Stomach smooth muscle (tissue), 2 donors: ENCODE measurements around the gene ZNF624.
A peak's percentile ranks its signal among the peaks of the same experiment; 100 is the strongest.
"Not testable (repeated sequence)": the region's sequence is repeated elsewhere in the genome, so short reads cannot be mapped to it uniquely, and the experiment has no call there.

Source experiments
- H3K27ac ChIP-seq: one replicate; pipeline ENCODE4 v1.7.0; 2013; ENCODE audit warnings: mild to moderate bottlenecking, low read length, inconsistent platforms
- H3K27me3 ChIP-seq, 2 donors: one replicate each; pipeline ENCODE4 v1.7.0; 2013; ENCODE audit warnings: low read length in 2 of 2; ENCODE audit not compliant: insufficient read depth in 2 of 2, control insufficient read depth in 1 of 2
- H3K36me3 ChIP-seq, 2 donors: one replicate each; pipeline ENCODE4 v1.7.0; 2013; ENCODE audit warnings: low read length in 2 of 2; ENCODE audit not compliant: control insufficient read depth in 2 of 2, insufficient read depth in 2 of 2
- H3K4me1 ChIP-seq: one replicate; pipeline ENCODE4 v1.7.0; 2013; ENCODE audit warnings: low read length; ENCODE audit not compliant: control insufficient read depth, insufficient read depth
- H3K4me3 ChIP-seq, 2 donors: one replicate each; pipeline ENCODE4 v1.7.0; 2013; ENCODE audit warnings: low read length in 2 of 2
- H3K9ac ChIP-seq, 2 donors: one replicate each; pipeline ENCODE4 v1.7.0; 2013; ENCODE audit warnings: low read length in 2 of 2, mild to moderate bottlenecking in 1 of 2
- H3K9me3 ChIP-seq, 2 donors: one replicate each; pipeline ENCODE4 v1.7.0; 2013; ENCODE audit warnings: low read length in 2 of 2; ENCODE audit not compliant: control insufficient read depth in 2 of 2
- donor health status: healthy.
- donor health status: Pancreatic carcinoma.

ZNF624 gene

GRCh38 chr17:16653367-16654041 lies at the start of gene ZNF624:
Gene ZNF624, minus strand, starts transcription at chr17:16653850.
- Histone ChIP-seq H3K4me1 (no peaks in the 10 kb centered on the region), H3K36me3 (no peaks in the 10 kb centered on the region), H3K9ac (peak within 1 kb of the TSS; percentile 72 to 81)

GRCh38 chr17:16697603-16698002 lies 44.0 kb upstream of the ZNF624 start:
- H3K9ac ChIP-seq, H3K36me3 ChIP-seq, H3K9me3 ChIP-seq, H3K4me1 ChIP-seq, H3K27me3 ChIP-seq, H3K4me3 ChIP-seq, H3K27ac ChIP-seq: not testable (repeated sequence)

More at GRCh38 chr17:16653367-16654041, at the start of gene ZNF624:
- Histone ChIP-seq H3K9me3 (no peaks in the 10 kb centered on the region), H3K4me3 (peak within 1 kb of the TSS; percentile 71 to 81), H3K27me3 (no peaks in the 10 kb centered on the region), H3K27ac (peak within 1 kb of the TSS; percentile 74)

GRCh38 chr17:16690447-16690846 lies 36.8 kb upstream of the ZNF624 start:
- not testable (repeated sequence) for H3K4me1 ChIP-seq, H3K4me3 ChIP-seq, H3K9ac ChIP-seq, H3K9me3 ChIP-seq, H3K27ac ChIP-seq, H3K27me3 ChIP-seq, H3K36me3 ChIP-seq

- H3K36me3 ChIP-seq, H3K4me3 ChIP-seq, H3K9me3 ChIP-seq, H3K9ac ChIP-seq, H3K4me1 ChIP-seq, H3K27ac ChIP-seq, H3K27me3 ChIP-seq: not testable (repeated sequence)
Observed at GRCh38 chr17:16689731-16690281, 36.2 kb upstream of the ZNF624 start, which contains the start of gene CCDC144A. Gene CCDC144A, plus strand, starts transcription at chr17:16690241. Its CDS starts 160 bp downstream, at chr17:16690401.

GRCh38 chr17:16687151-16687550 lies 33.5 kb upstream of the ZNF624 start:
- H3K9ac ChIP-seq = not testable (repeated sequence)

GRCh38 chr17:16686019-16686418 lies 32.4 kb upstream of the ZNF624 start:
- not testable (repeated sequence) for H3K27ac ChIP-seq, H3K27me3 ChIP-seq, H3K9me3 ChIP-seq, H3K9ac ChIP-seq, H3K36me3 ChIP-seq, H3K4me3 ChIP-seq, H3K4me1 ChIP-seq

More at GRCh38 chr17:16687151-16687550, 33.5 kb upstream of the ZNF624 start:
- not testable (repeated sequence) for H3K27me3 ChIP-seq, H3K36me3 ChIP-seq, H3K4me3 ChIP-seq, H3K4me1 ChIP-seq, H3K9me3 ChIP-seq, H3K27ac ChIP-seq

GRCh38 chr17:16683290-16684138 lies 29.9 kb upstream of the ZNF624 start:
- not testable (repeated sequence) for H3K27ac ChIP-seq, H3K9me3 ChIP-seq, H3K4me1 ChIP-seq, H3K9ac ChIP-seq, H3K27me3 ChIP-seq, H3K4me3 ChIP-seq, H3K36me3 ChIP-seq

- no peak overlapping the region for H3K4me3 ChIP-seq
- H3K36me3 ChIP-seq = no peaks in the 10 kb centered on the region
- H3K27ac ChIP-seq = no peak overlapping the region
- H3K4me1 ChIP-seq = no peaks in the 10 kb centered on the region
- no peaks in the 10 kb centered on the region for H3K9me3 ChIP-seq
- no peak overlapping the region for H3K9ac ChIP-seq
- peaks cover 2 to 4% of the 10 kb centered on the region in 2 donors for H3K27me3 ChIP-seq
Observed at GRCh38 chr17:16676676-16677268, 23.1 kb upstream of the ZNF624 start.

- H3K9me3 ChIP-seq, H3K27me3 ChIP-seq, H3K36me3 ChIP-seq, H3K27ac ChIP-seq, H3K9ac ChIP-seq, H3K4me1 ChIP-seq: not testable (repeated sequence)
- peak overlapping the region in 1 of 2 donors; percentile 59 for H3K4me3 ChIP-seq
Observed at GRCh38 chr17:16666907-16667636, 13.4 kb upstream of the ZNF624 start.

- not testable (repeated sequence) for H3K9ac ChIP-seq, H3K4me1 ChIP-seq, H3K27me3 ChIP-seq, H3K9me3 ChIP-seq, H3K36me3 ChIP-seq, H3K27ac ChIP-seq
- peak overlapping the region in 1 of 2 donors; percentile 59 for H3K4me3 ChIP-seq
Observed at GRCh38 chr17:16666553-16666906, 12.9 kb upstream of the ZNF624 start.
